ENCODE measurements around the gene RAB40C.

Gene RAB40C

DNA sequence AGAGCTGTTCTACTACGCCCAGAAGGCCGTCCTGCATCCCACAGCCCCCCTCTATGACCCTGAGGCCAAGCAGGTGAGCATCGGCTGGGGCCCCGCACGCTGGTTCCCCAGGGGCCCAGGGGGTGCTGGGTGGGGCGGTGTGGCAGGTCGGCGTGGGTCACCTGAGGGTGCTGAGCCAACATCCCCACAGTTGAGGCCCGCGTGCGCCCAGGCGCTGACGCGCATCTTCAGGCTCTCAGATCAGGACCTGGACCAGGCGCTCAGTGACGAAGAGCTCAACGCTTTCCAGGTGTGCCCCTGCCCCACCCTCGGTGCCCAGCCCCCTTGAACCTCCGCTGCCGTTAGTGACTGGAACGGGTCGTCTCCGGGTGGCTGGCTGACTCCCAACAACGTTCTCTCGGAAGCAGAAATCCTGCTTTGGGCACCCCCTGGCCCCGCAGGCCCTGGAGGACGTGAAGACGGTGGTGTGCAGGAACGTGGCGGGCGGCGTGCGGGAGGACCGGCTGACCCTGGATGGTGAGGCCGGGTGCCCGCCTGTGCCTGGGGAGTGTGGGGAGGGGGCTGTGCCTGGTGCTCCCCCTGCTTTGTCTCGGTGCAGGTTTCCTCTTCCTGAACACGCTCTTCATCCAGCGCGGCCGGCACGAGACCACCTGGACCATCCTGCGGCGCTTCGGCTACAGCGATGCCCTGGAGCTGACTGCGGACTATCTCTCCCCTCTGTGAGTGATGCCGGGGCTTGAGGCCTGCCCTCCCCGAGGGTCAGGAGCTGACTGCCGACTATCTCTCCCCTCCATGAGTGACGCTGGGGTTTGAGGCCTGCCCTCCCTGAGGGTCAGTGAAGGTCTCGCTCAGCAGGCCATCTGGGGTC is 80.9 kb downstream of the RAB40C start:
- DNase-seq (ENCODE audit: low spot score) = no peak

DNA sequence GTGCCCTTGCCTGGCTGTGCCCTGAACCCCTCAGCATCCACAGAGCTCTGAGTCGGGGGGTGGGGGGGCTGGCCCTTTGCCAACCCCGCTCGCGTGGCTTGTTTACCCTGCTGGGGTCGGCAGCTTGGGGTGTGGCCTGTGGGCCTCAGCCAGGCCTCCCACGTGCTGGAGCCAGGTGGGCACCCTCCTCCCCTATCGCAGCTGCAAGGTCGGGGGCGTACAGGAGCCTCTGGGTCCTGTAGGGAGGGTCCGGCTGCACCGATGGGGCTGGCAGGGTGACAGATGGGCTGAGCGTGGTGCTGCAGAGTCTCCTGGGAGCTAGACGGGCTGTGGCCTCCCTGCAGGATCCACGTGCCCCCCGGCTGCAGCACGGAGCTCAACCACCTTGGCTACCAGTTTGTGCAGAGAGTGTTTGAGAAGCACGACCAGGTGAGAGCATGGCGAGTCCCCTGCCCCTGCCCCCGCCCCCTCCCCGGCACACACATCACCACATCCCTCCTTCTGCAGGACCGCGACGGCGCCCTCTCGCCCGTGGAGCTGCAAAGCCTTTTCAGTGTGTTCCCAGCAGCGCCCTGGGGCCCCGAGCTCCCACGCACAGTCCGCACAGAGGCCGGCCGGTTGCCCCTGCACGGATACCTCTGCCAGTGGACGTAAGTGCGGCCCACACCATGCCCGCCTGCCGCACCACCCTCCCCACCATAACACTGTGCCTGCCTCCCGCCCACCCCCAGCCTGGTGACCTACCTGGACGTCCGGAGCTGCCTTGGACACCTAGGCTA is 81.7 kb downstream of the RAB40C start:
- DNase-seq (ENCODE audit: low spot score) = no peak

DNA sequence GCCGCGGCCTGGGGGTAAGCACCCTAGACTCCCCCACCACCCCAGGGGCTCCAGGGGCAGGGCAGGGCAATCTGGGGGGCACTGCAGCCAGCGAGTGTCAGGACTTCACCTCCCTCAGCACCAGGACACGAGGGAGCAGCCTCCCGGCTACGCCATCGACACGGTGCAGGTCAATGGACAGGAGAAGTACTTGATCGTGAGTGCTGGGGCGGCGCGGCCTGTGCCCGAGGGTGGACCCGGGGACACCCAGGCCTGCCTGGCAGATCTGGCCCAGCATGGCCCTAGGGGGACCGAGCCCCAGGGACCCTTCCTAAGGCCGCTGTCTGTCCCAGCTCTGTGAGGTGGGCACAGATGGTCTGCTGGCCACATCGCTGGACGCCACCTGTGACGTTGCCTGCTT is 82.5 kb downstream of the RAB40C start:
- no peak for DNase-seq (ENCODE audit: low spot score)

DNA sequence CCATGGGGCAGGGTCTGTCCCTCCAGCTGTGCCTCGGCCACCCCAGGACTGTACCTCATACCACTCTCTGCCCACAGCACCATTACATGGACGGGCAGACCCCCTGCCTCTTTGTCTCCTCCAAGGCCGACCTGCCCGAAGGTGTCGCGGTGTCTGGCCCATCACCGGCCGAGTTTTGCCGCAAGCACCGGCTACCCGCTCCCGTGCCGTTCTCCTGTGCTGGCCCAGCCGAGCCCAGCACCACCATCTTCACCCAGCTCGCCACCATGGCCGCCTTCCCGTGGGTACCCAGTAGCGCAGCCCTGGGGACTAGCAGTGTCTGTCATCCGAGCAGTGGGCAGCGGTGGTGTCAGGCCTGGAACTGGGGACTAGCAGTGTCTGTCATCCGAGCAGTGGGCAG is 83.0 kb downstream of the RAB40C start:
- no peak for DNase-seq (ENCODE audit: low spot score)

DNA sequence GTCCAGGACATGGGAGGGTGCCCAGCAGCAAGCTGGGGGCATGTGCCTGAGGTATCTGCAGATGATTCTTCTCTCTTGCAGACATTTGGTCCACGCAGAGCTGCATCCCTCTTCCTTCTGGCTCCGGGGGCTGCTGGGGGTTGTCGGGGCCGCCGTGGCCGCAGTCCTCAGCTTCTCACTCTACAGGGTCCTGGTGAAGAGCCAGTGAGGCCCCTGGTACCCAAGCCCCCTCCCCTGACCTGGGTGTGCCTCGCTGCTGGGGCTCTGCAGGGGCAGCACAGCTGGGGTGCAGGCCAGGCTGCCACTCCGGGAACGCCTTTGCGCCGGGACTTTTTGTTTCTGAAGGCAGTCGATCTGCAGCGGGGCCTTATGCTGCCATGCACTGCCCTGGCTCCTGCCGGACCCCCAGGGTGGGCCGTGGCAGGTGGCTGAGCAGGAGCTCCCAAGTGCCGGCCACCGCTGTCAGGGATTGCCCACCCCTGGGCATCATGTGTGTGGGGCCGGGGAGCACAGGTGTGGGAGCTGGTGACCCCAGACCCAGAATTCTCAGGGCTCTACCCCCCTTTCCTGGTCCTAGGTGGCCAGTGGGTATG is 83.6 kb downstream of the RAB40C start:
- DNase-seq (ENCODE audit: low spot score) = no peak

DNA sequence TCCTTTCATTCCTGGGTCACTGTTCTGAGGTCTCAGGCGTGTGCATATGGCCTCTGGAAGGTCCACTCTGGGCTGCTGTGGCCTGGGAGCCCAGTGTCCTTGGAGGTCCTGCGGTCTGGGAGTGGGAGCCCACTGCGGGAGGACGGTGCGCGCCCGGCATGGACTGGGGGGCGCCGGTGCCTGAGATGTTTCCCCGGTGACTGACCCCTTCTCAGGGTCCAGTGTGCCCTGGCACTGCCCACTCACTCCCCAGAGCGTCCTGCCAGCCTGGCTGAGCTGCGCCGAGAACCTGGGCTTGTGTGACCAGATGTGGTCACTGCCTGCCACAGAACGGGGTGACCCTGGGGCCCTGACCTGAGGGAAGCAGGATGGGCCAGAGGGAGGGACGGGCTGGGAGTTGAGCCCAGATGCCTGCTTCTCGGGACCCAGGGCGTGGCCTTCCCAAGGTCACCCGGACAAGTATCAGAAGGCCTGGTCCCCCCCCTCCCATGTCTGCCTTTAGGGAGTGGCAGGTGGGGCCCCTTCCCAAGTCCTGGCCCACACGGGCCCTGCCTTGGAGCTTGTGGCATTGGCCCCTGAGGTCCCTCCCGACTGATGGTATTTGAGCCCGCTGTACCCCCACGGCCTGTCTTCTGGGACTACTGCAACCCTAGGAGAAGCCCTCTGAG is 84.5 kb downstream of the RAB40C start:
- no peak for DNase-seq (ENCODE audit: low spot score)

DNA sequence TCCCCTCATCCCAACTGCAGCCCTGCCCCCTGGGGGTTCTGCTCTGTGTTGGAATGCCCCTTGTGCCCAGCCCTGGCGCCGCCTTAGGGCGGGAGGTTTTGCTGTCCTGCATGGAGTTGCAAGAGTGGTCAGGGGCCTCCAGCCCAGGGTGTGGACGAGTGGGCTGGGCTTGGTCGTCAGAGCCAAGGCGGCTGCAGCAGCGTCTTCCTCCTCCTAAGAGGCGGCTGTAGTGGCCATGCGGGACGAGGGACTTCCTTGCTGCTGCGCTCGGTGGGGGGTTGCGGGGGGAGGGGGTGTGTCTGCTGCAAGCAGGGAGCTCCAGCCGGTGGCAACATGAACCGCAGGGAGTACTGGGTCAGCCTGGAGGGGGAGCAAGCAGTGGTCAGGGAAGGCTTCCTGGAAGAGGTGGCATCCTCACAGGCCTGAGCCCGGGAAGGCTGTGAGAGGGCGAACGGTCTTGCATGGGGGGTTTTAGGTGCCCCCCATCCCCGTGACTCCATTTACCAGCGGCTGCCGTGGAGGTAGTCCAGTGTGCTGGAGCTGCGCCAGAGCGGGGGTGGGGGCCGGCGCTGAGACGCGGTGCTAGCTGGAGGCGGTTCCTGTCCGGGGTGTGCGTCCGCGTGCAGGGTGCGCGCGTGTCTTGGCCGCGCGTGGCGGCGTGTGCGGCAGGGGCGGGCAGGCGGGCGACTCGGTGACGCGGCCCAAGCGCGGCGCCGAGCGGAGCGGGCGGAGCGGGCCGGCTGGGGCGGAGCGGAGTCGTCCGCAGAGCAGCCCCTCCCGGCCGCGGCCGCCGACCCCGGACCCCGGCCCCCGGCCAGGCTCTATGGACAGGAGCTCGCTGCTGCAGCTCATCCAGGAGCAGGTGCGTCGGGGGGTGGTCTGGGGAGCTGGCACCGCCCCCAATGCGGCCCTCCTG is 85.4 kb downstream of the RAB40C start, which contains the start of gene RHBDL1:
Gene RHBDL1 (plus strand): TSS at position 704 of the 916 bp plus-strand sequence. CDS start 120 bp downstream, at position 824.
- DNase-seq (ENCODE audit: low spot score) = no peak

DNA sequence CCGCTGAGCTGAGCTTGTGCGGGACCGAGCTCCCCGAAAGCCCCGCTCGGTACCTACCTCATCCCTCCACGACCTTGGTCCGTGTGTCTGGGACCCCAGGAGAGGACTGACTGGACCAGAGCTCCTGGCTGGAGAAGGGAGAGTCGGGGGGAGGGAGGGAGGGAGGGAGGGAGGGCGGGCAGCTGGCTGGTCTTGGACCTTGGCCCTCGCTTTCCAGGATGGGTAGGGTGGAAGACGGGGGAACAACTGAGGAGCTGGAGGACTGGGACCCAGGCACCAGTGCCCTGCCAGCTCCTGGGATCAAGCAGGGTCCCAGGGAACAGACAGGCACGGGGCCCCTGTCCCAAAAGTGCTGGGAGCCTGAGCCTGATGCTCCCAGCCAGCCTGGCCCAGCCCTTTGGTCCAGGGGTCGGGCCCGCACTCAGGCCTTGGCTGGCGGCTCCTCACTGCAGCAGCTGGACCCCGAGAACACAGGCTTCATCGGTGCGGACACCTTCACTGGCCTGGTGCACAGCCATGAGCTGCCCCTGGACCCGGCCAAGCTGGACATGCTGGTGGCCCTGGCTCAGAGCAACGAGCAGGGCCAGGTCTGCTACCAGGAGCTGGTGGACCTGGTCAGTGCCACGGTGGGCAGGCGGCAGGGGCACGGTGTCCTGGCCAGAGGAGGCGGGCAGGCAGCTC is 86.2 kb downstream of the RAB40C start:
- no peak for DNase-seq (ENCODE audit: low spot score)

DNA sequence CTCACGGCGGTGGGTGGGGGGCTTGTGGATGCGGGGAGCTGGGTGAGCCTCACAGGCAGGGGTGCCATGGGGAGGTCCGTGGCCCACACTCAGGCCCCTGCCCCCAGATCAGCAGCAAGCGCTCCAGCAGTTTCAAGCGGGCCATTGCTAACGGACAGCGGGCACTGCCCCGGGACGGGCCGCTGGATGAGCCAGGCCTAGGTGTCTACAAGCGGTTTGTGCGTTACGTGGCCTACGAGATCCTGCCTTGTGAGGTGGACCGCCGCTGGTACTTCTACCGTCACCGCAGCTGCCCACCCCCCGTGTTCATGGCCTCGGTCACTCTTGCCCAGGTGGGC is 86.7 kb downstream of the RAB40C start:
- DNase-seq (ENCODE audit: low spot score) = no peak

DNA sequence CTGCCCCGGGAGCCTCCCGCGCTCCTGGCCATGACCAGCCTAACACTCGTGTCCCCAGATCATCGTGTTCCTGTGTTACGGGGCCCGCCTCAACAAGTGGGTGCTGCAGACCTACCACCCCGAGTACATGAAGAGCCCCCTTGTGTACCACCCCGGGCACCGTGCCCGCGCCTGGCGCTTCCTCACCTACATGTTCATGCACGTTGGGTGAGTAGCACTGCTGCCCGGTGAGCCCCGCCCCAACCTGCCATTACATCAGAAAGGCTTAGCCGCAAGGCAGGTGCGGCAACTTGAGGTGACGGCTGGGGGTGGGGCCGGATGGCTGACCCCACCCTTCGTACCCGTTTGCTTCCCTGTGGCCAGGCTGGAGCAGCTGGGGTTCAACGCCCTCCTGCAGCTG is 87.0 kb downstream of the RAB40C start:
- DNase-seq (ENCODE audit: low spot score) = no peak

DNA sequence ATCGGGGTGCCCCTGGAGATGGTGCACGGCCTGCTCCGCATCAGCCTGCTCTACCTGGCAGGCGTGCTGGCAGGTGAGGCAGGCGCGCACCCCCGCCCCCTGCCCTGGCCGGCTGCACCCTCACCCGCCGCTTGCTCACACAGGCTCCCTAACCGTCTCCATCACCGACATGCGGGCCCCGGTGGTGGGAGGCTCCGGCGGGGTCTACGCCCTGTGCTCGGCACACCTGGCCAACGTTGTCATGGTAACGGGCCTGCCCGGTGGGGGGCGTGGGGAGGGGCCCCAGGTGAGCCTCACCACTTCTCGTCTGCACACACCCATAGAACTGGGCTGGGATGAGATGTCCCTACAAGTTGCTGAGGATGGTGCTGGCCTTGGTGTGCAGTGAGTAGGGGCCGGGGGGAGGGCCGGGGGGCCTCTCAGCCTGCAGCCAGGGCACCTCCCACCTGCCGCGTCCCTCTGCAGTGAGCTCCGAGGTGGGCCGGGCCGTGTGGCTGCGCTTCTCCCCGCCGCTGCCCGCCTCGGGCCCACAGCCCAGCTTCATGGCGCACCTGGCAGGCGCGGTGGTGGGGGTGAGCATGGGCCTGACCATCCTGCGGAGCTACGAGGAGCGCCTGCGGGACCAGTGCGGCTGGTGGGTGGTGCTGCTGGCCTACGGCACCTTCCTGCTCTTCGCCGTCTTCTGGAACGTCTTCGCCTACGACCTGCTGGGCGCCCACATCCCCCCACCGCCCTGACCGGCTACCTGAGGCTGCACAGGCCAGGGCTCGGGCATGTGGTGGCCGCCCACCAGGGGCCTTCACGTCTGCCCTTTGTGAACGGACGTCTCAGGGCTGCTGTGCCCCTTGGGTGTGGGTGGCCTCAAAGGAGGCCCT is 87.7 kb downstream of the RAB40C start:
- DNase-seq (ENCODE audit: low spot score) = no peak

DNA sequence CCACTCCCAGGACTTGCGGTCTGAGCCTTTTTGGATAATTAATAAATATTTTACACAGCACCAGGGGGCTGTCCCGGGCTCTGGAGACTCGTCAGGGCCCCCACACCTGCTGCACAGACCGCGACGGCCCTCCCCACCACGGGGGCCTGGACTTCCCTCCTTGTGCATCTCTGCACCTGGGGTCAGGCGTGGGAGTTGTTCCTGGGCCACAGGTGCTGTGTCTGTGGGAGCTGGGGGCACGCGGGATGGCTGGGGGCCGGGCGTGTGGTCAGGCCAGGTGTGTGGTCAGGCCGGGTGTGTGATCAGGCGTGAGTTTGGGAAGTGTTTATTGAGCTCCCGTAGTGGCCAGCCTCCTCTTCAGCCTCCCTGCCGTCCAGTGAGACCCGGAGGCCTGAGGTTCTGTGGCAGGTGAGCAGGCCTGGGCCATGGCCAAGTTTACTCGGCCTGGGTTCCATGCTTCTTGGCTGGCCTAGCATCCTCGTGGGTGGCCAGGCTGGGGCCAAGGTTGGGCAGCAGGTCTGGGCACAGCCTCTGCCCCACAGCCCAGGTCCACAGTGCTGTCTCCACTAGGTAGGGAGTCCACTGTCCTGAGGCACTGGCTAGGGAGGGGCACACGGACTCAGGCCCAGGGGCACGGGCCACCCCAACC is 88.5 kb downstream of the RAB40C start:
- DNase-seq (ENCODE audit: low spot score) = no peak

Measured in hematopoietic multipotent progenitor cell treated with erythropoietin and hydrocortisone succinate and interleukin-3 and kit ligand, for 15 days (in vitro differentiated cells).